SK-N-SH (cell line): ENCODE measurements around the gene FBXW8. TPM values are rescaled to one million over a fixed set of nuclear protein-coding genes. Genes with fewer than 3 reads are reported as not detected.

ENCODE experiments used
- CTCF ChIA-PET: fragments of 300-600, 350-600 bp; formaldehyde crosslinking; extraction: SDS; loops from one replicate; lab custom pipeline; 2021; lab: Yijun Ruan, JAX
- POLR2A ChIA-PET: fragments of 350-600 bp; sonication (Branson Sonifier 250); formaldehyde crosslinking; extraction: SDS; loops from one replicate; lab custom pipeline; 2020; ENCODE audit warnings: antibody characterized with exemption, inconsistent platforms; lab: Yijun Ruan, JAX
- DNase-seq: peaks from one replicate; pipeline ENCODE4 v3.0.0; 2012
- H2AFZ ChIP-seq: fragments of 200-600 bp; sonication (generic); 2 replicates; pipeline ENCODE4 v1.8.1; 2016; ENCODE audit warnings: antibody characterized with exemption, mild to moderate bottlenecking, low read depth
- H3F3A ChIP-seq: fragments of 200-600 bp; sonication (generic); replicated peaks from 2 replicates; pipeline ENCODE3; 2016; ENCODE audit warnings: antibody characterized with exemption, mild to moderate bottlenecking; ENCODE audit not compliant: insufficient read depth
- H3K27ac ChIP-seq, 2 experiments: fragments of 200-500 bp in 1 of 2; fragments of 200-600 bp in 1 of 2; sonication (Bioruptor generic) in 1 of 2; sonication (generic), shearing (Covaris generic) in 1 of 2; 2 replicates each; pipeline versions ENCODE4 v1.5.1 to v1.6.1; 2014 to 2016; ENCODE audit warnings: low read depth in 2 of 2, inconsistent platforms in 1 of 2, low read length in 1 of 2, mild to moderate bottlenecking in 1 of 2, mixed read lengths in 1 of 2
- H3K27me3 ChIP-seq: fragments of 200-600 bp; sonication (generic), shearing (Covaris generic); 2 replicates; pipeline ENCODE4 v1.6.1; 2016; ENCODE audit warnings: mixed run types; ENCODE audit not compliant: insufficient read depth
- H3K36me3 ChIP-seq, 2 experiments: fragments of 200-500 bp in 1 of 2; fragments of 200-600 bp in 1 of 2; sonication (Bioruptor generic) in 1 of 2; sonication (generic) in 1 of 2; replicated peaks in 1 of 2; 2 replicates each; pipeline versions ENCODE3 to v1.5.1; 2014 to 2016; ENCODE audit warnings: low read length in 1 of 2, mild to moderate bottlenecking in 1 of 2; ENCODE audit not compliant: insufficient read depth in 2 of 2, control insufficient read depth in 1 of 2
- H3K4me1 ChIP-seq, 2 experiments: fragments of 200-500 bp in 1 of 2; fragments of 200-600 bp in 1 of 2; sonication (Bioruptor generic) in 1 of 2; sonication (generic), shearing (Covaris generic) in 1 of 2; 2 replicates each; pipeline versions ENCODE4 v1.5.1 to v1.6.1; 2014 to 2016; ENCODE audit warnings: low read depth in 1 of 2, low read length in 1 of 2, mixed run types in 1 of 2; ENCODE audit not compliant: insufficient read depth in 2 of 2, control insufficient read depth in 1 of 2
- H3K4me2 ChIP-seq: fragments of 200-600 bp; sonication (generic), shearing (Covaris generic); 2 replicates; pipeline ENCODE4 v1.6.1; 2017; ENCODE audit warnings: mixed run types
- H3K4me3 ChIP-seq, 2 experiments: fragments of 200-500 bp in 1 of 2; fragments of 200-600 bp in 1 of 2; sonication (Bioruptor generic) in 1 of 2; sonication (generic), shearing (Covaris generic) in 1 of 2; 2 replicates each; pipeline versions ENCODE4 v1.5.1 to v1.8.1; 2014 to 2016; ENCODE audit warnings: low read depth in 2 of 2, inconsistent platforms in 1 of 2, low read length in 1 of 2, mild to moderate bottlenecking in 1 of 2, mixed read lengths in 1 of 2, moderate library complexity in 1 of 2
- H3K79me2 ChIP-seq: fragments of 200-600 bp; sonication (generic); 2 replicates; pipeline ENCODE4 v1.8.1; 2017; ENCODE audit warnings: mild to moderate bottlenecking; ENCODE audit not compliant: insufficient read depth
- H3K9ac ChIP-seq: fragments of 200-600 bp; sonication (generic); 2 replicates; pipeline ENCODE4 v1.6.1; 2017; ENCODE audit warnings: mixed run types
- H3K9me2 ChIP-seq: fragments of 200-600 bp; sonication (generic); 2 replicates; pipeline ENCODE4 v1.6.1; 2017; ENCODE audit warnings: mixed run types
- H3K9me3 ChIP-seq: fragments of 200-600 bp; sonication (generic); 2 replicates; pipeline ENCODE4 v1.6.1; 2017; ENCODE audit warnings: mixed run types, mild to moderate bottlenecking, moderate library complexity
- H4K20me1 ChIP-seq: fragments of 200-600 bp; sonication (generic); 2 replicates; pipeline ENCODE4 v1.6.1; 2017; ENCODE audit warnings: mild to moderate bottlenecking, mixed run types; ENCODE audit not compliant: insufficient read depth
- CHD2 ChIP-seq: fragments of 150-350 bp; IDR thresholded peaks from 2 replicates; pipeline ENCODE4 v1.6.1; 2018; ENCODE audit warnings: low read length; ENCODE audit not compliant: partially characterized antibody
- EP300 ChIP-seq, 2 experiments: IDR thresholded peaks; 2 replicates each; pipeline versions ENCODE4 v1.4.0 to v1.6.1; 2012; ENCODE audit warnings: borderline replicate concordance in 1 of 2, low read depth in 1 of 2, low read length in 1 of 2
- EZH2phosphoT487 ChIP-seq: fragments of 200-600 bp; sonication (generic); IDR thresholded peaks from 2 replicates; pipeline ENCODE4 v1.6.1; 2017; ENCODE audit warnings: low read depth, mixed run types, mild to moderate bottlenecking, antibody characterized with exemption, moderate library complexity, borderline replicate concordance
- FOSL2 ChIP-seq: IDR thresholded peaks from 2 replicates; pipeline ENCODE4 v1.4.0; 2012; ENCODE audit warnings: low read depth, mild to moderate bottlenecking, moderate library complexity, borderline replicate concordance
- FOXJ3 ChIP-seq: sonication (generic); formaldehyde crosslinking; IDR thresholded peaks from 2 replicates; pipeline ENCODE4 v1.5.1; 2020; ENCODE audit warnings: mild to moderate bottlenecking, missing genetic modification reagents
- MEF2A ChIP-seq: IDR thresholded peaks from 2 replicates; pipeline ENCODE4 v1.4.0; 2012; ENCODE audit warnings: low read depth, borderline replicate concordance
- RCOR1 ChIP-seq: fragments of 150-350 bp; IDR thresholded peaks from 2 replicates; pipeline ENCODE4 v1.6.1; 2017; ENCODE audit warnings: antibody characterized with exemption, low read length
- RFX5 ChIP-seq: IDR thresholded peaks from 2 replicates; pipeline ENCODE4 v1.6.1; 2012; ENCODE audit warnings: mild to moderate bottlenecking, improper control_type of control experiment, low read length
- SIN3A ChIP-seq: IDR thresholded peaks from 2 replicates; pipeline ENCODE4 v1.6.1; 2012; ENCODE audit warnings: low read depth, mild to moderate bottlenecking, low read length, moderate library complexity, borderline replicate concordance
- SMC3 ChIP-seq: IDR thresholded peaks from 2 replicates; pipeline ENCODE4 v1.6.1; 2012; ENCODE audit warnings: low read depth, low read length, improper control_type of control experiment
- TCF12 ChIP-seq: IDR thresholded peaks from 2 replicates; pipeline ENCODE4 v1.4.0; 2012
- TEAD4 ChIP-seq: IDR thresholded peaks from 2 replicates; pipeline ENCODE4 v1.4.0; 2012; ENCODE audit warnings: mild to moderate bottlenecking, borderline replicate concordance; ENCODE audit not compliant: insufficient read depth
- USF1 ChIP-seq: IDR thresholded peaks from 2 replicates; pipeline ENCODE4 v1.4.0; 2012; ENCODE audit warnings: low read depth, borderline replicate concordance
- WGBS: methylation state at CpG from one replicate; pipeline ENCODE4 v1.1.6; 2017; ENCODE audit warnings: low lambda C conversion rate; 5-methylcytosine and 5-hydroxymethylcytosine counted together
- polyA plus RNA-seq, 3 experiments: library from polyadenylated mRNA; depleted of rRNA; stranded (reverse); fragments of >200 nt; gene quantifications; 2 replicates each; pipeline ENCODE4 v1.2.3, GENCODE V29; 2012
- TF ChIP-seq, protein P1 (sequence below): IDR thresholded peaks from 2 replicates; pipeline ENCODE4 v1.4.0; 2012; ENCODE audit warnings: low read depth

Gene FBXW8
- polyA plus RNA-seq, 1 of the 3 experiments (the other 2 are of a cell fraction), result 15.6 TPM

DNA sequence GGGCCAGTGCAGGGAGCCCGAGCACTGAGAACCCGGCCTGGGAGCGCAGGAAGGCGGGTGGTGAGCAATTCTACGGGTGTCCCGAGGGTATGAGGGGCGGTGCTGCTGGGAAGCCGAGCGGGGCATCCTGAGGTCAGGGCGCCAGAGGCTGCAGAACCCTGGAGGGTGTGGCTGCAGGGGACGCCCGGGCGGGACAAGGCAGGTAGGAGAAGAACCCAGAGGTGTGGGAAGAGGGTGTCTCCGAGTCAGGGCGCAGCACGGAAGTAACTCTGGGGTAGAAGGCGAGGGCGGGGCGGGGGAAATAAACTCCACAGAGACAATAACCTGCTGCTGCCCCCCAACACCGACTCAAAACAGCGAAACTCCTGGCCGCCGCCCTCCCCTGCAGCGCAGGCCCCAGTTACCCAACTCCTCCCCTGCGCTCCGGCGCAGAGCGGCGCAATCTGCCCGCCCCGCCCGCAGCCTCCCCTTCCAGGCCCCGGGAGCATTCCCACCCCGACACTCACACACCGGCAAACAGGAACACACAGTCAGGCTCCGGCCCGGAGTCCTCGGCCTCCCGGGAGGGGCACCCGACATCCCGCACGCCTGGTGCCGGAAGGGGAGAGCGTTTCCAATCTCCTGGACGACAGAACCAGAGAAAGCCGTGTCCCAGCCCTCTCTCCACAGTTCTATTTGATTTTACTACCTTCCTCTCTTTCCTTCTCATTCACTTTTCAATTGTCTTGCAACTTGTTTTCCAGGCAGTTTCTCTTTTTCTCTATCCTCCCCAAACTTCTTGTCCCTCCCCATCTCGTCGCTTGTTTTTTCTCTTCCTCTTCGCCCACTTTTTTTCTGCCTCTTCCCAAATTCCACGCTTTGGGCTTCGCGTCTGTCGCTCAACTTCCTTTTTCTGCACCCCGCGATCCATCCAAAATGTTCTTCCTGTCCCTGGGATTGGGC lies 31.9 kb upstream of the FBXW8 start:
- Histone ChIP-seq H3K4me2 (peak overlapping the region; percentile 79), H3K79me2 (no peaks in the 10 kb centered on the region), H3K36me3 (no peaks in the 10 kb centered on the region), H3K9me3 (no peaks in the 10 kb centered on the region), H3K9me2 (no peaks in the 10 kb centered on the region), H4K20me1 (0 out of 2 replicates have a peak, but pooled peaks cover 6% of the 10 kb centered on the region), H3K27me3 (peaks cover 50% of the 10 kb centered on the region), H3F3A (no peaks in the 10 kb centered on the region), H3K4me3 (peak overlapping the region; percentile 33 to 51), H2AFZ (0 out of 2 replicates have a peak overlapping the region, but pooled peaks have one; percentile 46), H3K27ac (no peak overlapping the region), H3K9ac (no peak overlapping the region), H3K4me1 (peaks cover 0 to 15% of the 10 kb centered on the region in 2 experiments; a peak in 1 of 4 replicates)
- peak; percentile 62 for DNase-seq
- TF ChIP-seq MEF2A (no peak), TCF12 (no peak), CHD2 (no peak), TEAD4 (no peak), SMC3 (no peak), RCOR1 (no peak), FOXJ3 (CRISPR knock-in tag) (no peak), RFX5 (no peak), USF1 (no peak), EP300 (IDR thresholded peaks at IDR 0.05; ENCODE audit: borderline replicate concordance in 1 of 2, low read depth in 1 of 2, low read length in 1 of 2) (no peak), EZH2phosphoT487 (no peak), SIN3A (no peak), FOSL2 (no peak)
- TF ChIP-seq, protein P1, sequence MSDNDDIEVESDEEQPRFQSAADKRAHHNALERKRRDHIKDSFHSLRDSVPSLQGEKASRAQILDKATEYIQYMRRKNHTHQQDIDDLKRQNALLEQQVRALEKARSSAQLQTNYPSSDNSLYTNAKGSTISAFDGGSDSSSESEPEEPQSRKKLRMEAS, result no peak
- ChIA-PET CTCF (interaction anchor here (3.2 kb wide), 1 partner anchor 16 kb away, joined by 16 read pairs; no protein-coding TSS in a partner anchor), POLR2A (no interaction called here)
- 20% methylated on average over 29 of the region's 55 CpGs for WGBS
